Psoas muscle (tissue), 8 donors: ENCODE measurements around the gene PRUNE2. TPM values are rescaled to one million over a fixed set of nuclear protein-coding genes. Genes with fewer than 3 reads are reported as not detected.
"Not testable (repeated sequence)": the region's sequence is repeated elsewhere in the genome, so short reads cannot be mapped to it uniquely, and the experiment has no call there.

Experiments
- ATAC-seq, 4 donors: fragments of 200-7000 bp; cut with Tn5 transposase; one replicate each; pipeline ENCODE4 v1.9.1; 2020; ENCODE audit warnings: moderate library complexity in 3 of 4, mild to moderate bottlenecking in 2 of 4
- DNase-seq, 2 donors: peaks; one replicate each; pipeline ENCODE4 v3.0.0-alpha.2; 2020
- H3K27ac ChIP-seq: fragments of 200-600 bp; one replicate; pipeline ENCODE4 v1.8.0; 2022
- H3K27me3 ChIP-seq, 3 donors: fragments of 200-600 bp in 1 of 3; one replicate each; pipeline versions ENCODE4 v1.6.1 to v1.8.0; 2013 to 2022; ENCODE audit warnings: low read length in 2 of 3, mild to moderate bottlenecking in 2 of 3, moderate library complexity in 1 of 3; ENCODE audit not compliant: insufficient read depth in 3 of 3
- H3K36me3 ChIP-seq, 2 donors: fragments of 200-600 bp in 1 of 2; one replicate each; pipeline versions ENCODE4 v1.6.1 to v1.8.0; 2013 to 2022; ENCODE audit warnings: low read depth in 1 of 2, mild to moderate bottlenecking in 1 of 2, moderate library complexity in 1 of 2; ENCODE audit not compliant: insufficient read depth in 1 of 2
- H3K4me1 ChIP-seq: fragments of 200-600 bp; one replicate; pipeline ENCODE4 v1.8.0; 2022
- H3K4me3 ChIP-seq: fragments of 200-600 bp; one replicate; pipeline ENCODE4 v1.8.0; 2022; ENCODE audit warnings: mild to moderate bottlenecking
- H3K9me3 ChIP-seq: fragments of 200-600 bp; one replicate; pipeline ENCODE4 v1.8.0; 2022
- whole genome bisulfite sequencing, 3 donors: extraction: QIAGEN DNeasy Blood & Tissue Kit; methylation state at CpG; one replicate each; pipeline versions ENCODE4 v1.1.6 to v1.1.7; 2013; 5-methylcytosine and 5-hydroxymethylcytosine counted together
- intact Hi-C, 2 donors: fragments of 100-400 bp; cut with DNase I; formaldehyde crosslinking; loops; one replicate each; pipeline versions ENCODE4 v1.11.0 to v1.14.2; 2022
- polyA plus RNA-seq, 3 donors: library from polyadenylated mRNA; stranded (reverse); fragments of 200-250 nt; gene quantifications; one replicate each; pipeline ENCODE4 v1.2.3, GENCODE V29; 2013
- total RNA-seq, 4 donors: library from RNA; stranded (reverse); fragmentation: NEBNext Ultra II Directional in 2 of 4; extraction: Animal tissue kit (Norgen Biotek cat#: 25700) in 2 of 4; gene quantifications; one replicate each; pipeline versions ENCODE4 v1.2.1 to v1.2.4, GENCODE V29; 2021 to 2023
- TF ChIP-seq, protein P1 (sequence below): fragments of 200-600 bp; IDR thresholded peaks from one replicate; pipeline ENCODE4 v1.8.0; 2022; ENCODE audit warnings: antibody characterized with exemption
- donor health status: healthy with polysubstance abuse.
- donor health status: DM: no; HTN: no; CAD: no; lungs with moderate emphysema.
- donor health status: Bipolar disorder and iron deficiency.
- donor health status: healthy.
- donor health status: DM: yes; HTN: yes; CAD: no.
- donor health status: DM: no; HTN: no; CAD: no.
- donor health status: DM: no; HTN: no; CAD: no.
- donor health status: DM: yes; HTN: yes; CAD: no.

The PRUNE2 gene
- total and polyA plus RNA-seq, 7 donors, result 1.2 to 79.9 (median 3.6) TPM

DNA sequence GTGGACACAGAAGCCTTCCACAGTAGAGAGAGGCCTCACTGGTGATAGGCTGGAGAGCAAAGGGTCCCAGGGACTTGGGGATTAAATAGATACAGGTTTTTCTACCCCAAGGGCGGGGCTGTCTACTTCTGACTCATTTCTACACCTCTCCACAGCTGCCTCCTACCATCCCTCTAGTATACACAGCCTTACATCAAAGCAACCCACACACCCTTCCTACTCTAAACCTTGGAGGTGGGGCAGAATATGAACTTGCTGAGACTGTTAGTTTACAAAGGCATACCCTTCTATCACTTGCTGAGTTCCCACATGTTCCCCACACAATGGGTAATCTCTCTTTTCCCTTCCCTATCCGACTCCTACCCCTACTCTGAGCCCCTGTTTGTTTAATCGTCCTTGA lies 161.6 kb downstream of the PRUNE2 start:
- TF ChIP-seq, protein P1, sequence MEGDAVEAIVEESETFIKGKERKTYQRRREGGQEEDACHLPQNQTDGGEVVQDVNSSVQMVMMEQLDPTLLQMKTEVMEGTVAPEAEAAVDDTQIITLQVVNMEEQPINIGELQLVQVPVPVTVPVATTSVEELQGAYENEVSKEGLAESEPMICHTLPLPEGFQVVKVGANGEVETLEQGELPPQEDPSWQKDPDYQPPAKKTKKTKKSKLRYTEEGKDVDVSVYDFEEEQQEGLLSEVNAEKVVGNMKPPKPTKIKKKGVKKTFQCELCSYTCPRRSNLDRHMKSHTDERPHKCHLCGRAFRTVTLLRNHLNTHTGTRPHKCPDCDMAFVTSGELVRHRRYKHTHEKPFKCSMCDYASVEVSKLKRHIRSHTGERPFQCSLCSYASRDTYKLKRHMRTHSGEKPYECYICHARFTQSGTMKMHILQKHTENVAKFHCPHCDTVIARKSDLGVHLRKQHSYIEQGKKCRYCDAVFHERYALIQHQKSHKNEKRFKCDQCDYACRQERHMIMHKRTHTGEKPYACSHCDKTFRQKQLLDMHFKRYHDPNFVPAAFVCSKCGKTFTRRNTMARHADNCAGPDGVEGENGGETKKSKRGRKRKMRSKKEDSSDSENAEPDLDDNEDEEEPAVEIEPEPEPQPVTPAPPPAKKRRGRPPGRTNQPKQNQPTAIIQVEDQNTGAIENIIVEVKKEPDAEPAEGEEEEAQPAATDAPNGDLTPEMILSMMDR, result no peak
- no peaks in the 10 kb centered on the region for H3K4me1 ChIP-seq

DNA sequence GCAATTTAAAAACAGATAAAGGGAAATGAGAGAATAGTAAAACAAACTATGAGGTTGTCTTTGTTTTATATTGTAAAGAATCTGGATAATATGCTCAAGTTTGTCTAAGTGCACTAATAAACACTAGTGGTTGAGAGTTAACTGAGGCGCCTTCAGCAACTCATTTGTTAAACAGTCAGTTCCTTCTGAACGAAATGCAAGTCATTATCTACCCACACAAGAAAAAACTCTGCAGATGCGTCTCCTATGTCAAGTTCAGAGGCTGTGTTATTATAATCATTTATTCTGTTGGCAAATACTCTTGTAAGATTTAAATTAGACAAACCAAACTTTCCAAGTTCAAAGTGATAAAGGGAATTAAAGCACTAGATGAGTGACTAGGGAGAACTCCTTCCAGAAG lies 162.0 kb downstream of the PRUNE2 start:
- Histone ChIP-seq H3K36me3 (no peaks in the 10 kb centered on the region), H3K9me3 (no peaks in the 10 kb centered on the region), H3K27me3 (peaks cover 0 to 3% (median 0%) of the 10 kb centered on the region in 3 donors), H3K4me1 (no peaks in the 10 kb centered on the region), H3K4me3 (no peak overlapping the region), H3K27ac (no peak overlapping the region)
- ATAC-seq (no peak), DNase-seq (no peak)
- 78 to 82% (median 79%) methylated on average over 3 of the region's 3 CpGs for WGBS, 3 donors
- TF ChIP-seq, protein P1, result no peak
- intact Hi-C loops, result no loop called here

More for the DNA sequence above, 161.6 kb downstream of the PRUNE2 start:
- Histone ChIP-seq H3K36me3 (no peaks in the 10 kb centered on the region), H3K27me3 (peaks cover 0 to 3% (median 0%) of the 10 kb centered on the region in 3 donors), H3K9me3 (no peaks in the 10 kb centered on the region), H3K4me3 (no peak overlapping the region), H3K27ac (no peak overlapping the region)
- WGBS, 3 donors, result 74 to 84% (median 77%) methylated on average over 3 of the region's 3 CpGs
- DNase-seq, result no peak
- no peak for ATAC-seq
- intact Hi-C loops, result no loop called here

DNA sequence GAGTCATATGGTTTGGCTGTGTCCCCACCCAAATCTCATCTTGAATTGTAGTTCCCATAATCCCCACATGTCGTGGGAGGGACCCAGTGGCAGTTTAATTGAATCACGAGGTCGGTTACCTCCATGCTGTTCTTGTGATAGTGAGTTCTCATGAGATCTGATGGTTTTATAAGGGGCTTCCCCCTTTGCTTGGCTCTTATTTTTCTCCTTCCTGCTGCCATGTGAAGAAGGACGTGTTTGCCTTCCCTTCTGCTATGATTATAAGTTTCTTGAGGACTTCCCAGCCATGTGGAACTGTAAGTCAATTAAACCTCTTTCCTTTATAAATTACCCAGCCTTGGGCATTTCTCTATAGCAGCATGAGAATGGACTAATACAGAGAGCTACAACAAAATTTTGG lies 163.0 kb downstream of the PRUNE2 start:
- 81 to 89% (median 87%) methylated on average over 4 of the region's 4 CpGs for WGBS, 3 donors

DNA sequence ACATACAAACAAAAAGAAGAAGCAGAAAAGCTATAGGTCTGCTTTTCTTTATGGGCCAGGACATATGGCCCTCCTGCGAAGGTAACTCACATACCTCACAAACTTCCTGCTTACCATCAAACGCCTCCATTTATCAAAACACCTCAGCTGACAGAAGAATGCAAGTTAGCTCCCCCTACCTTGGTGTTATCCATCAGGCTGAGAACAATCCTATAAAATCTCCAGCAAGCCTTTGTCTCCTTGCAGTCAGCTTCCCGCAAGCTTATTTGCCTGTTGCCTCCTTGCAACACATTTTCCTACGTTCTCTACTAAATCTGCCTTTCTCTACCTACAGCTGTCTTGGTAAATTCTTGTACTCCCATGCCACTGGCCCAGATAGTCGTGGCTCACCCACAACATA lies 164.4 kb downstream of the PRUNE2 start:
- H3K27ac ChIP-seq, result no peak overlapping the region
- WGBS, 3 donors, result 73 to 83% (median 74%) methylated on average over 5 of the region's 5 CpGs

More for the DNA sequence above, 163.0 kb downstream of the PRUNE2 start:
- intact Hi-C loops, ATAC-seq, DNase-seq, H3K9me3 ChIP-seq, H3K27ac ChIP-seq, H3K4me3 ChIP-seq, H3K27me3 ChIP-seq, H3K4me1 ChIP-seq, H3K36me3 ChIP-seq: not testable (repeated sequence)

DNA sequence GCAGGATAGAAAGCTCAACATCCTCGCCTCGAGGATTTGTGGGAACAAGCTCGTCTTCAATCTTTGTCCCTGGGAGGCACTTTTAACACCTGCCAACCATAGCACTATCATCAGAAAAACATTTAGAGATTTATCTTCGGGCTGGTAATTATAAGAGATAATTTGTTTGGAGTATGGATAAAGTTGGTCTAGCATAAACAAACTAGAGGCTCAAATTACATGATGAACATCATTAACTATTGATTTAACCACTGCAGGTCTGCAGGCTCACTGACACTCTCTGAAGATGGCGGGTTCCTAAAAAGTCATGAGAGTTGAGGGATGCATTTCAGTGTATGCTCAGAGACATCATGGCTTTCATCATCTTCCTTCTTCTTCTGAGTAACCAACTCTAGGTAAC lies 167.5 kb downstream of the PRUNE2 start:
- H3K27ac ChIP-seq, result no peak overlapping the region
- TF ChIP-seq, protein P1, result no peak
- no peak for ATAC-seq
- no peak for DNase-seq
- no peaks in the 10 kb centered on the region for H3K27me3 ChIP-seq
- WGBS, 3 donors, result 78 to 87% (median 79%) methylated on average over 5 of the region's 5 CpGs
- H3K9me3 ChIP-seq, result no peaks in the 10 kb centered on the region
- intact Hi-C loops, result no loop called here
- no peak overlapping the region for H3K4me3 ChIP-seq
- no peaks in the 10 kb centered on the region for H3K36me3 ChIP-seq
- no peaks in the 10 kb centered on the region for H3K4me1 ChIP-seq

More for the DNA sequence above, 164.4 kb downstream of the PRUNE2 start:
- no peaks in the 10 kb centered on the region for H3K36me3 ChIP-seq
- no peak overlapping the region for H3K4me3 ChIP-seq
- ATAC-seq (no peak), DNase-seq (no peak)
- H3K4me1 ChIP-seq, result no peaks in the 10 kb centered on the region
- intact Hi-C loops, result no loop called here
- TF ChIP-seq, protein P1, result no peak
- H3K9me3 ChIP-seq, result no peaks in the 10 kb centered on the region
- peaks cover 0 to 3% (median 0%) of the 10 kb centered on the region in 3 donors for H3K27me3 ChIP-seq
